HuH-7.5 (cell line): ENCODE data around the gene PGA5.
"Not testable (repeated sequence)": the region's sequence is repeated elsewhere in the genome, so short reads cannot be mapped to it uniquely, and the experiment has no call there.

Experiments
- DNase-seq: peaks from one replicate; pipeline ENCODE4 v3.0.0; 2011; ENCODE audit warnings: low spot score

The PGA5 gene

GRCh38 chr11:61226457-61227137 lies 14.4 kb upstream of the PGA5 start:
- DNase-seq: not testable (repeated sequence)

DNA sequence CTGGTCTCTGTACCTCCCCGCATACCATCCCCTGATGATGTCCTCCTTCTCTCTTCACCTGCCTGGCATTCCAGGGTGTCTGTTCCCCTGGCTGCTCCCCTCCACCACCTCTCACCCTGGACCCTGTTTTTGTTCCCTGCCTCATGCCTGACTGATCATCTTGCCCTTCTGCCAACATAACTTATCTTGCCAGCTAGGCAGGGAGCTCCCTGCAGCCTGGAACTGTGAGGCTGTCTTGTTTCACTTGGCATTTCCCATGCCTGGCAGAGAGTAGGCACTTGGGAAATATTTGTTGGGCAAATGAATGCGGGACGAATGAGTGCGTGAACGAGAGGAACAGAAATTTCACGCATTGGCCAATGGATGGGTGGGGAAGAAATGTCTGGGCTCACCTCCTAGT lies 11.5 kb upstream of the PGA5 start:
- not testable (repeated sequence) for DNase-seq

DNA sequence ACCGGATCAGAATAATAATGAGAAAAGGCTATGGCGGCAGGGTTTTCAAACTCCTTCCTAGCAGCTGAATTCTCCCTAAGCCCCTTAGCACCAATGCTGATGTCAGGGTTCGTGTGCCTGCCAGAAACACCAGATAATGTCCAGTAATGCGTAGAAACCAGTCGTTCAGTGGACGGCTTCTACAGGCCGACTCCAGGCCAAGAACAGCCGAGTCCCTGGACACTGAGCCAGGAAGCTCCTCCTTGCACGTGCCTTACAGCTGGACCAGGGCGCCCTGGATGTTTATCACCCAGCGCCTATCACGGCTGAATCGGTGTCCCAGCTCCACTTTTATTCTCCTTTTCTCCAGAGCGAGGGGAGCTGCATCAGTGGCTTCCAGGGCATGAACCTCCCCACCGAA lies 9.9 kb upstream of the PGA5 start:
- DNase-seq: not testable (repeated sequence)

- not testable (repeated sequence) for DNase-seq
These were observed 9.4 kb upstream of the PGA5 start for GRCh38 chr11:61231585-61231984.

DNA sequence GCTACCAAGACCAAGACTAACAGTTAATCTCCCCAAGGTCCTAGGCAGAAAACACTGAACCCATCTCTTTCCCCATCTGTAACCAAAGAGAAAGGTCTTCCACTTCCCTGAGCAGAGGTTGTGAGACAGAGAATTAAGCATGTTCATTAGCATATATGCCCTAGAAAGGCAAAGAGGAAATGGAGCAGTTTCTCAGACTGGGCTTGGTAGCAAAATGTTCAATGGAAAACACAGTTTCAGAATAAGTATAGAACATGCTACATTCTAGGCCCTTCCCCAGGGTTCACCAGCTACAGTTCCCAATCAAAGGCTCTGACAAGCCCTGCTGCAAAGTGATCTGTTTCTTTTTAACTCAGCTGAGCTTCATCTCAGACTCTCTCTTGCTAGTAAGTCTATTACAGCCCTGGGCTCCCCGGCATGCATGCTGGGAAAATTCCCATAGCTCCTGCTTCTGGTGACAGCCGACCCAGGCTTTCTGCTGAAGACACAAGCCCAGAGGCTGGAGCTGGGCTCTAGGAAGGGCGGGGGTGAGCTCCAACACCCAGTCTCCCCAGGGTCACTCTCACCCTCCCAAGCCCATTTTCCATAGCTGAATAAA lies 8.3 kb upstream of the PGA5 start:
- not testable (repeated sequence) for DNase-seq

DNA sequence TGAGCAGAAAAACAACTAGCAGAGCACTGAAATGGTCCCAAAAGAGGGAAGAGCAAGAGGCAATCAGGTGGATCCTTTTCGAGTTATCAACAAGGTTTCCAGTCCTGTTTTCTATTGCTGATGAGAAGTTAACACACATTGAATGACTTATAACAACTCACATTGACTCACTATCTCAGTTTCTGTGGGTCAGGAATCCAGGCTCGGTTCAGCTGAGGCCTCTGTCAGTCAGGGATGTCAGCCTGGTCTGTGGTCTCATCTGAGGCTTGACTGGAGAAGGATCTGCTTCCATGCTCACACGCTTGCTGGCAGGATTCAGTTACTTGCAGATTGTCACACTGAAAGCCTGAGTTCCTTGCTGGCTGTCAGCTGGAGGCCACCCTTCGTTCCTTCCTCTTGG lies 3.8 kb upstream of the PGA5 start:
- not testable (repeated sequence) for DNase-seq

DNA sequence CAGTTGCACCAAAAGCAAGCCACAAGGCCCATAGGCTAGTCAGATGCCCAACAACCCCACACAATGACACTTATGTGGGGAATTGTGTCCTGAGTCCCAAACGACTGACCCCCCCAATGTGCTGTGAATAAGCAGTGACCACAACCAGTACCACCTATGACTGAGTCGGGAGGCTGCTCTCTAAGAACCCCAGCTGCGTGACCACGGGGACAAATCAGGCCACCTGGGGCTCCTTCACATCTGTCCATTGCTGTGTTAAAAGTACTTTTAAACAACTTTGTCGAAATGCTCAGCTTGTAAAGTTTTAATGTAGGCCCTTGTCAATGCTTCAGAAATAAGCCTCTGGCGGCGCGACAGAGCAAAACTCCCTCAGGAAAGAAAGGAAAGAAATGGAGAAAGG lies 687 bp upstream of the PGA5 start:
- DNase-seq: not testable (repeated sequence)

- not testable (repeated sequence) for DNase-seq
These were observed 551 bp downstream of the PGA5 start for GRCh38 chr11:61241526-61241925.

GRCh38 chr11:61245284-61245964 lies 4.4 kb downstream of the PGA5 start:
- not testable (repeated sequence) for DNase-seq

DNA sequence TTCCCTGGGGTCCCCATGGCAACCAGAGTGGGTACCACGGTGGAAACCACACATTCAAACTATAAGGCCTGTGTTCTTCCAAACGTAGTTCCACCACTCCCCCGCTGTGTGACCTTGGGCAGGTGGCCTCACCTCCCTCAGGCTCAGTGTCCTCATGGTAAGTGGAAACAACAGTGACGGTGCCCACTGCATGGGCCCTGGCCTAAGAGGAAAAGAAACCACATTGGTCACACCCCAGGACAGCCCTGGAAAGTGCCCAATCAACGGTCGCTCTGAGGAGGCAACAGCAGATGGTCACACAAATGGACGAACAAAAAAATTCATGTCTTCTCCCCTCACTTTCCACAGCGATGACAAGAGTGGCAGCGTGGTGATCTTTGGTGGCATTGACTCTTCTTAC lies 7.1 kb downstream of the PGA5 start:
- DNase-seq: not testable (repeated sequence)

DNA sequence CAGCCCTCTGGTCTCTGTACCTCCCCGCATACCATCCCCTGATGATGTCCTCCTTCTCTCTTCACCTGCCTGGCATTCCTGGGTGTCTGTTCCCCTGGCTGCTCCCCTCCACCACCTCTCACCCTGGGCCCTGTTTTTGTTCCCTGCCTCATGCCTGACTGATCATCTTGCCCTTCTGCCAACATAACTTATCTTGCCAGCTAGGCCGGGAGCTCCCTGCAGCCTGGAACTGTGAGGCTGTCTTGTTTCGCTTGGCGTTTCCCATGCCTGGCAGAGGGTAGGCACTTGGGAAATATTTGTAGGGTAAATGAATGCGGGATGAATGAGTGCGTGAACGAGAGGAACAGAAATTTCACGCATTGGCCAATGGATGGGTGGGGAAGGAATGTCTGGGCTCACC lies 8.2 kb downstream of the PGA5 start:
- not testable (repeated sequence) for DNase-seq

DNA sequence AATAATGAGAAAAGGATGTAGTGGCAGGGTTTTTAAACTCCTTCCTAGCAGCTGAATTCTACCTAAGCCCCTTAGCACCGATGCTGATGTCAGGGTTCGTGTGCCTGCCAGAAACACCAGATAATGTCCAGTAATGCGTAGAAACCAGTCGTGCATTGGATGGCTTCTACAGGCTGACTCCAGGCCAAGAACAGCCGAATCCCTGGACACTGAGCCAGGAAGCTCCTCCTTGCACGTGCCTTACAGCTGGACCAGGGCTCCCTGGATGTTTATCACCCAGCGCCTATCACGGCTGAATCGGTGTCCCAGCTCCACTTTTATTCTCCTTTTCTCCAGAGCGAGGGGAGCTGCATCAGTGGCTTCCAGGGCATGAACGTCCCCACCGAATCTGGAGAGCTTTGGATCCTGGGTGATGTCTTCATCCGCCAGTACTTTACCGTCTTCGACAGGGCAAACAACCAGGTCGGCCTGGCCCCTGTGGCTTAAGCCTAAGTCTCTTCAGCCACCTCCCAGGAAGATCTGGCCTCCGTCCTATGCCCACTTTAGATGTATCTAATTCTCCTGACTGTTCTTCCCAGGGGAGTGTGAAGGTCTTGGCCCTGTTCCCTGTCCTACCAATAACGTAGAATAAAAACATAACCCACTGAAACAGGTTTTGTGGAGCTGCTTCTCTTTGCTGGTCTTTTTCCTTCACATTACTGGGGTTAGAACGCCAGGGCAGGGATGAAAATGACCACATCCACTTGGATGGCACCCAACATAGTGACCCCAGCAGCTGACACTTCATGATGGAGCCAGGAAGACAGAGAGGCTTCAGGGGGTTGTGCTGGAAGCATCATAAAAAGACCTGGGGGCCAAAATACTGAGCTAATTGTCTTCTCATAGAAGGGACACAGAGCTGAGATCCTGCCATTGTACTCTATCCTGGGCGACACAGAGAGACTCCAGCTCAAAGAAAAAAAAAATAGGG lies 10.1 kb downstream of the PGA5 start:
- not testable (repeated sequence) for DNase-seq

DNA sequence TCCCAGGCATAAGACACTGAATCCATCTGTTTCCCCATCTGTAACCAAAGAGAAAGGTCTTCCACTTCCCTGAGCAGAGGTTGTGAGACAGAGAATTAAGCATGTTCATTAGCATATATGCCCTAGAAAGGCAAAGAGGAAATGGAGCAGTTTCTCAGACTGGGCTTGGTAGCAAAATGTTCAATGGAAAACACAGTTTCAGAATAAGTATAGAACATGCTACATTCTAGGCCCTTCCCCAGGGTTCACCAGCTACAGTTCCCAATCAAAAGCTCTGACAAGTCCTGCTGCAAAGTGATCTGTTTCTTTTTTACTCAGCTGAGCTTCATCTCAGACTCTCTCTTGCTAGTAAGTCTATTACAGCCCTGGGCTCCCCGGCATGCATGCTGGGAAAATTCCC lies 11.4 kb downstream of the PGA5 start:
- not testable (repeated sequence) for DNase-seq

DNA sequence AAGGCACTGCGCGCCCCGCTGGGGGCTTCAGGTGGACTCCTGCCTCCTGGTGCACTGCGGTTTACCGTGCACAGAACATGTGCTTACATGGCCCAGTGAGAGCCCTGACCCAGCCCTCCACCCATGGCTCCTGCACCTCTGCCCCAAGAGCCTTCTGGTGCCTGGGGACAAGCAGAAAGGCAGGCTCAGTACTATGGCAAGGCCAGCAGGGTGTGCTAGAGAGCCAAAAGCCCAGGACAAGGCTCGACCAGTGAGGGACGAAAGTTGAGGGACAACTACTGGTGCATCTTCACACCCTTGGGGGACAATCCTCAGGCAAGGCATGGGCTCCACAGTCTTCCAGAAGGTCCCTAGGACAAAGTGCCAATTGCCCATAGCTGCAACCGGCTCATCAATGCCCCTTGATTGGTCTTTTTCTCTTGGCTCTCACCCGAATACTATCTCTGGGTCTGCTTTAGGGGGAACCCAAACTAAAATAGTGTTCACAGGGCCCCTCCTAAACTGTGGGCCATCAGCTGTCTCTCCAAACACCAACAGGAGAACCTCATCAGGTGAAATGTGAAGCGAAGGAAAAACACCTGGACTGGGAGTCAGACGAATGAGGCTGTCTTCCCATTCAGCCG lies 13.5 kb downstream of the PGA5 start:
- peak; percentile 93 for DNase-seq

GRCh38 chr11:61256710-61257482 lies 15.9 kb downstream of the PGA5 start:
- no peak for DNase-seq

DNA sequence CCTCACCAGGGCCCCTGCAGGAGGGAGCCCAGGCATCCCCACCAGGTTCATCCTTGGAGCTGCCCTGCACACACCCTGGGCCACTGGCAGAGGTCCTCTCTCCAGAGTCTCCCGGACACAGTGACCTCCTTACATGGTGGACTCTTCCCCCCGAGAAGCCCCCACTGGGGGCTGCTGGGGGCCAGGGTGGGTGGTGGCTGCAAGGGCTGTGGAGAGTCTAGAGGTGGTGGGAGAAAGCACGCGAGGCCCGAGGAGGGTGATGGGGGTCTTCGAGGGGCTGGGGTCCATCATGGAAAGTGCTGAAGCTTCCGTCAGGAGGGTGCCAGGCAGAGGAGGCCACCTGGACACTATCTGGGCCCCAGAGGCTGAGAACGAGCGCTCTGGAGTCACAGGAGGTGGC lies 17.6 kb downstream of the PGA5 start:
- no peak for DNase-seq

DNA sequence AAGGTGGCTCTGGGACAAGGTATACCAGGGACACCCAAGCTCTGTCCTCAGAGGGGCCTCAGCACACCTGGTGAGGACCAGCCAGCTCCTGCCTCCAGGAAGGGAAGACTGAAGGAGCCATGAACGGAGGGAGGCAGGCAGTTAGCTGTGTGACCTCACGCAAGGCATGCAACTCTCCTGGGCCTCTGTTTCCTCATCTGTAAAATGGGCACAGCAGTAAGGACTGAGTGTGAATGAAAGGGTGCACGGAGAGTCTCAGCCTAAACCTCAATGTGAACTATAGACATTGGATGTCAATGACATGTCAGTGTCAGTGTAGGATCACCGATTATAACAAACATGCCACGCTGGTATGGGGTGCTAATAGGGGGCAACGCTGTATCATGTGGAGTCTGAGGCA lies 18.4 kb downstream of the PGA5 start:
- no peak for DNase-seq

DNA sequence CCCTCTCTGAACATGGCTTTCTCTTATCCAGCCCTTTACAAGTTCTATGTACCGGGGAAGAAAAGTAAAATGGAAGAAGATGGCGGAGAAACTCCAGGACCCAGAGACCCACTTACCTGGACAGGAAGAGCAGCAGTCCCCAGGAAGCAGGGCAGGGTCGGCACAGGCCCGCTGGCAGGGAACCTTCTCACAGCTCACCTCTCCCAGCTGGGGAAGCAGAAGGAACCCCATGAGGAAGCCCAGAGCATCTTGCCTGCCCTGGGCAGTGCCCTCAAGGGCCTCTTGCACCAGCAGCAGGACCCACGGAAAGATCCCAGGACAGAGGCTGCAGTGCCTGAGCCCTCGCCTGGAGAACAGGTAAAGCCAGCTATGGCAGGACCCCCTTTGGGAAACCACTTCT lies 23.4 kb downstream of the PGA5 start:
- DNase-seq: no peak

GRCh38 chr11:61264795-61265194 lies 23.8 kb downstream of the PGA5 start:
- no peak for DNase-seq

DNA sequence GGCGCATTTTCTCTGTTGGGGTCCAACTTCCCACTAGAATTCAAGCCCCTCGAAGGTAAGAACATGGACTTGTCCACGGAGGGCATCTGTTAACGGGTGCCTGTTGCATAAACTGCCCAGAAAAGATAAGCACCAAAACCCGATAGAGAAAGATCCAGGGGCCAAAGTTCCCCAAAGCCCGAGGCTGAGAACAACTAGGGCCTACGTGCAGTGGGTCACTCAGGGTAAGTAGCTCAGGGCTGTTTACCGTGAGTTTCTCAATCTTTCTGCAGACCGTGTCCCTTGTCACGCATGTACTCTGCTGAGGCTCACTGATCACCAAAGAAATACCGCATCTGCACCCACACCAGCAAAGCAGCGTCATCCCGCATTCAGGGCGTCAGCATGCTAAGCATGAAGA lies 24.4 kb downstream of the PGA5 start:
- DNase-seq: no peak

DNA sequence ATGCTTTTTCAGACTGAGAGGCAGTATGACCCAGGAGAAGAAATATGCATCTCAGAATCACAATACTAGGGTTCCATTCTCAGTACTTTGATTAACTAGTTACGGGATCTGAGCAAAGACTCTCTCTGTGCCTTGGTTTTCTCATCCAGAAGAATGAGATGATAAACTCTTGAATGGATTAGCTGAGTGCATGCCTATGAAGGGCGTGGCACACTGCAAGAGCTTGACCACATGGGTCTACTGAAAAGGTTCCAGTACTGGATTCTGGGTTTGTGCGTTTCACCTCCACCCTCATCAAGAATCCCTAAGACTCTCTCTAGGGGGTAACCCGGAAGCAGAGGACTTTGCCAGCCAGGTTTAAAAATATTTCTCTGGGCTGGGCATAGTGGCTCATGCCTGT lies 25.6 kb downstream of the PGA5 start:
- no peak for DNase-seq
